ENCODE results near the gene ACAT2.
"Not testable (repeated sequence)": the region's sequence is repeated elsewhere in the genome, so short reads cannot be mapped to it uniquely, and the experiment has no call there.

Gene ACAT2

DNA sequence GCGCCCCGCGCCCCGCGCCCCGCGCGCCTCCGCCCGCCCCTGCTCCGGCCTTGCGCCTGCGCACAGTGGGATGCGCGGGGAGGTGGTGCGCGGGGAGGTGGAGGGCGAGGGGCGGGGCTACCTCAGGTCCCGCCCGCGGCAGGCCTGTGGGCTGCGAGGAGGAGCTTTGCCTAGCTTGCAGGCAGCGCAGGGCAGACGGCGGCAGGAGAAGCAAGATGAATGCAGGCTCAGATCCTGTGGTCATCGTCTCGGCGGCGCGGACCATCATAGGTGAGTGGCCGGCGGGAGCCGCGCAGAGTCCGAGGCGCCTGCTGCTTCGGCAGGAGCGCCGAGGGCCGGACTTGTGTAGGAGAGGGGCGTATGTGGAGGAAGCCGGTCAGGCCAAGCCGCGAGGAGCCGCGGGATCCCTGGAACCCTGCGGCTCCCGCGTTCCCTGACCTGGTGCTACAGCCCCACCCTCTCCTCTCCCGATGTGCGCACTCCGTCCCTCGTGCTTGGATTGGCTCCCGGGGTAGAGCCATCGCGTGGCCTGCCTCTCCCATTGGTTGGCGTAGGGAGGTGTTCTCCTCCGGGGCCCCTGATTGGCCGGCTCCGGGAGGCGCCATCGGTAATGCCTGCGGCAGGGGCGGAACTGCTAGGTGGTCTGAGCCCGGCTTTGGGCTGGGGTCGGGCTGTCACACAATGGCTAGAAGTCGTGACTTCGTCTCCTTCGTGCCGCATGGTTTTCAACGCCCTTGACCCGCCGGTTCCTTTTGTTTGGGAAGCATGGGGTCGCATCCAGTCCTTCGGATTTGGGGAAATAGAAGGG is at the start of gene ACAT2:
Gene ACAT2, plus strand, starts transcription at position 173 of the 808 bp plus-strand sequence. Its CDS starts 43 bp downstream, at position 216.
- DNase-seq (ENCODE audit: low read depth, low spot score), result peak; percentile 98

DNA sequence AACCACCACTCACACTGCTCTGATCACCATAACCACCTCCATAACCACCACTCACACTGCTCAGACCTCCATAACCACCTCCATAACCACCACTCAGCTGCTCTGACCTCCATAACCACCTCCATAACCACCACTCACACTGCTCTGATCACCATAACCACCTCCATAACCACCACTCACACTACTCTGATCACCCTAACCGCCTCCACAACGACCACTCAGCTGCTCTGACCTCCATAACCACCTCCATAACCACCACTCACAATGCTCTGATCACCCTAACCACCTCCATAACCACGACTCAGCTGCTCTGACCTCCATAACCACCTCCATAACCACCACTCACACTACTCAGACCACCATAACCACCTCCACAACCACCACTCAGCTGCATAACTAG is 49.5 kb upstream of the ACAT2 start:
- not testable (repeated sequence) for DNase-seq (ENCODE audit: low read depth, low spot score)

DNA sequence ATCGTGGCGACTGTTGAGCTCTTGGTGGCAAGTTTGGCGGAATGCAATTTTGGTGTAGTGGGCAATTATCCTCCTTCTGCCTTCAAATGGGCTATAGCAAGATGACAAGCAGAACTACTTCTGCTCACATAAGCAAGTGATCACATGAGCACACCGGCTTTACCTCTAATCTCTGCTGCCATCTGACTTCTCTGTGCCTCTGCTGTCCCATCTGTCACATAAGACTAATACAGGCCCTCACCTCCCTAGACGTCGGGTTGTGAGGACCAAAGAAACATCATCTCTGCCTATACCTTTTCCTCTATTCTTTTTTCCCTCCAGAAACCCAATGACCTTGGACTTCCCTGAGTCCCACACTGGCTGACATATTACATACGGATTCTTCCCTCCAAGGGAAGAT is 47.9 kb upstream of the ACAT2 start:
- no peak for DNase-seq (ENCODE audit: low read depth, low spot score)

GRCh38 chr6:159714404-159714803 is 47.4 kb upstream of the ACAT2 start:
- DNase-seq (ENCODE audit: low read depth, low spot score), result no peak

DNA sequence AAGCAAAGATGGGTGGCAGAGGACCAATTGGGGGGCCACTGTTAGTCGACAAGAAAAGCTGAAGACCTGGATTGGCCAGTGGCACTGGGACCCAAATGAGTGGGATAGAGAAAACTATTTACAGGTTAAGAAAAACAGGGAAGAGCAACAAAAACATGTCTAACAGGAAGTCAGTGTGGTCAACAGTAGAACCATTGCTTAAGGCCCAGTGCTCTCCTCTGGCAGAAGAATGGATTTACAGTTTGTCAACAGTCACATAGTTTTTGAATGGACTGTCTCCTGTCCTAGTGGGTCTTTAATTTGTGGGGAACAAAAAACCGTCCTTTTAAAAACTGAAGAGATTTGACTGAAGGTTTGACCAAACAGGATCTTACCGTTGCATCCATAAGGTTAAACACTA is 46.7 kb upstream of the ACAT2 start:
- DNase-seq (ENCODE audit: low read depth, low spot score), result no peak

- no peak for DNase-seq (ENCODE audit: low read depth, low spot score)
Measured at GRCh38 chr6:159715605-159716004, 46.2 kb upstream of the ACAT2 start.

- no peak for DNase-seq (ENCODE audit: low read depth, low spot score)
Measured at GRCh38 chr6:159716247-159717096, 45.4 kb upstream of the ACAT2 start.

- DNase-seq (ENCODE audit: low read depth, low spot score), result no peak
Measured at GRCh38 chr6:159718634-159719033, 43.2 kb upstream of the ACAT2 start.

GRCh38 chr6:159719287-159719686 is 42.6 kb upstream of the ACAT2 start:
- no peak for DNase-seq (ENCODE audit: low read depth, low spot score)

- DNase-seq (ENCODE audit: low read depth, low spot score), result no peak
Measured at GRCh38 chr6:159720708-159721107, 41.1 kb upstream of the ACAT2 start.

- not testable (repeated sequence) for DNase-seq (ENCODE audit: low read depth, low spot score)
Measured at GRCh38 chr6:159721981-159722380, 39.9 kb upstream of the ACAT2 start.

GRCh38 chr6:159722655-159723054 is 39.2 kb upstream of the ACAT2 start:
- DNase-seq (ENCODE audit: low read depth, low spot score), result no peak

DNA sequence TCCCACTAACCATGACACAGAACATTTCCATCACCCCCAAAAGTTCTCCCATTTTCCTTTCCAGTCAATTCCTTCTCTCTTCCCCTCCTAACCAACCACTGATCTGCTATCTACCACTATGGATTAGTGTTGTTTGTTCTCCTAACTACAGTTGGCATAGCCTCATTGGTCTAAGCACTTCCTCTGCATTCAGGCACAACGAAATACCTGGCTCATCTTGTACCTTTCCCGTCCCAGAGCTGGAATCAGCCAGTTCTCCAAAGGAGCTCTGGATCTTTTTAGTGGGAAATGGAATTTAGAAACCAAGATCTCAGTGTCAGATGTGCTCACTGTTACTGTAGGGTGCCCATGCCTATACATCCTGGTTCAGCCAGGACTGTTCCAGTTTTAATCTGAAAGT is 38.6 kb upstream of the ACAT2 start:
- DNase-seq (ENCODE audit: low read depth, low spot score), result no peak

- no peak for DNase-seq (ENCODE audit: low read depth, low spot score)
Measured at GRCh38 chr6:159724778-159725177, 37.1 kb upstream of the ACAT2 start.

- not testable (repeated sequence) for DNase-seq (ENCODE audit: low read depth, low spot score)
Measured at GRCh38 chr6:159725208-159725607, 36.6 kb upstream of the ACAT2 start.

- no peak for DNase-seq (ENCODE audit: low read depth, low spot score)
Measured at GRCh38 chr6:159726255-159726917, 35.5 kb upstream of the ACAT2 start.

DNA sequence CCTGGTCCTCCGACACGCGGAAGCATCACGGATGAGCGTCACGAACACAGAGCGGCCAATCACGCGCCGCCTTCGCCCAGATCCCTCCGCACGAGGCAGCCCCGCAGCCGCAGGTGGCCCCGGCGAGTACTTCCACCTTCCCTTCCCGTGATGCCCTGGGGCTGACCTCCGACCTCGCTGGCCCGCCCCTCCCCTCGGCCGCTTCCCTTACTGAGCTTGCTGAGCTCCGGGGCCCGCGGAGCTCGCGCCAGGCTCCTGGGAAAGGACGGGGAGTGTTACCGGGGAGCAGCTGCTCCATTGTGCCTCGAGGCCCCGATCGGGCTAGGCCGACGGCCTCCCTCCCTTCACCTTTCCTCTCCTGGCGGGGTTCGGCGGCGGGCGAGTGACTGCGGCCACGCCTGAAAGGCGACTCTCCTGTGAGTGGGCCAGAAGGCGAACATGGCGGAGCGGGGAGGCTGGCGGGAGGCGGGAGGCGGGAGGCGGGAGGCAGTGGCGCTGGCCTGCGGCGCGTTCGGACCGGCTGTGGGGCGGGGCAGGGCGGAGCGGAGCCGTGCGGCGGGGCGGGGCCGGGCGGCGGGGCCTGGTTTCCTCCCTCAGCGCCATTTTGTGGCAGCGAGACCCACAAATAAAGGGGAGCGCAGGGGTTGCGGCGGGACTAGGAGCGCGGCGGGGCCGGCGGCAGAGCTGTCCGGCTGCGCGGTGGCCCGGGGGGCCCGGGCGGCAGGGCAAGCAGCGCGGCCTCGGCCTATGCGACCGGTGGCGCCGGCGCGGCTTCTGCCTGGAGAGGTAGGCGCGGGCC is 34.7 kb upstream of the ACAT2 start, which contains the start of gene WTAP:
Gene WTAP, plus strand, starts transcription at position 589 of the 799 bp plus-strand sequence. CDS start 8,760 bp downstream, outside the sequence.
- peak; percentile 99 for DNase-seq (ENCODE audit: low read depth, low spot score)

DNA sequence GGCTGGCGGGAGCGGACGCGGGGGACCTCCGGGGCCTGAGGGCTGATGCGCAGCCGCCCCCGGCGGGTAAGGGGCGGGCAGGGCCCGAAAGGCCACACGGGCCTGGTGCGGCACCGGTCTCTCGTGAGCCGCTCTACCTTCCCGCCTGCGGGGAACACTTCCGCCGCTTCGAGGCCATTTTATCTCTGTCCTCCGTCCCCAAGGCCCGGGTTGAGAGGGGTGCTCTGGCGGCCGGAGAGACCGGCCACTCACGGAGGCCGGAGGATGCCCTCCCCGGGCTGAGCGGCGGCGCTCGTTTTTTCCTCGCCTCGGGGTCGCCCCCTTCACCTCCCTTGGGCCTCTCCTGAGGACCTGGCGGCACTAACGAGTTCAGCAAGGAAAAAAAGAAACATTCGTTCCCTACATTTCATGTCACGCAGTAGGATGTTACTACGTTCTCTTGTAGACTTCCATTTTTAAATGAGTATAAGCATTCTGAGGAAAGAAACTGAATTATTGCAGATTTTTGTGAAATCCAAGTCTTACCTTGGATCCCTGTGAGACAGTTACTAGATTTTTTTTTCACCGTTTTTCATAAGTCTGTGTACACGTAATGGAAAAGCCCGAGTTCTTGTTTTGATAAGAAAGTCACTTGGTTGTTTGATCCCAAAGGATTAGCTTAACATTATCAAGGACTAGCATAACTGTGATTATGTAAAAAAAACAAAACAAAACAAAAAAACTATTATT is 34.0 kb upstream of the ACAT2 start:
- DNase-seq (ENCODE audit: low read depth, low spot score), result peak; percentile 70

GRCh38 chr6:159728531-159728964 is 33.3 kb upstream of the ACAT2 start:
- DNase-seq (ENCODE audit: low read depth, low spot score), result no peak

DNA sequence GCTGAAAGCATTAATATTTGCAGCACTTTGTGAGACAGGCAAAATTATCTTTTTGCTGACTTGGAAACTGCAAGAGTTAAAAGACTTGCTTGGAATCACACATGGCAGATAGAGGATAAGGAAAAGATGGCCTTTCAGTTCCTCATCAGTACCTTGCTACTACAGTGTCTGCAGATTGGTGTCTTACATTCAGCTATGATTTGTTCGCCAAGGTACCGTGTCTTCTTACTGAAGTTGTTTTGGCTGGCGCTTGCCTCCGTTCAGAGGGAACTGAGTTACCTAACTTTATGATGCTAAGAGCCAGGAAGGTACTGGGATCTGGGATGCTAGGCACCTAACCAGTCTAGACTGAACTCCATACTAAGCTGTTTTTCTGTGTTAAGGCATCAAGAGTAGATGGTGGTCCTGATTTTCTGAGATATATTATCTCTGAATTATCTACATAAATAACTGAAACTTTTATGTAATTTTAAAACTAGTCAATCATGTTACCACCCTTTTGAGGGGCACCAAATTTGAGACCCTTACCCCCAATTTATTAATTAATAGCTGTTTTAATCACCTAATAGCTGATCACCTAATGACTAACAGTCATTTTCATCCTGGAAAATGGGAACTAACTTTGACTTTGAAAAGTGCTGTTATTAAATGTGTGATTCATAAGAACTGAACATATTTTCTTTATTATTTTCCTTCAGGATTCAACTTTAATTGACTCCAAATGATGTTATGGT is 32.1 kb upstream of the ACAT2 start:
- peak; percentile 19 for DNase-seq (ENCODE audit: low read depth, low spot score)
